NT2/D1 (cell line): Measurements from ENCODE around the gene SFXN2.

Experiments used
- YY1 ChIP-seq: IDR thresholded peaks from 2 replicates; pipeline ENCODE4 v1.6.1; 2011; ENCODE audit not compliant: insufficient read length, insufficient read depth
- ZNF274 ChIP-seq: IDR thresholded peaks from 2 replicates; pipeline ENCODE4 v1.6.1; 2011; ENCODE audit warnings: mild to moderate bottlenecking, low read depth, low read length

- TF ChIP-seq YY1 (no peak), ZNF274 (no peak)
These were observed 23.0 kb upstream of the SFXN2 start for GRCh38 chr10:102691285-102692066.
